Small intestine (tissue), 7 donors: ENCODE results near the gene MRPL39. TPM values are rescaled to one million over a fixed set of nuclear protein-coding genes. Genes with fewer than 3 reads are reported as not detected.

Experiments used
- DNase-seq, 2 donors: peaks; one replicate each; pipeline versions ENCODE4 v3.0.0 to v3.0.0-alpha.2; 2013
- FAIRE-seq: peaks from 2 replicates; lab custom pipeline; 2012; peaks lifted over from hg19 to GRCh38; lab: Jason Lieb, UNC
- H3K27ac ChIP-seq, 3 donors: one replicate each; pipeline ENCODE4 v1.5.1; 2013; ENCODE audit warnings: low read length in 2 of 3, mild to moderate bottlenecking in 2 of 3, control low read depth in 1 of 3, inconsistent platforms in 1 of 3, low read depth in 1 of 3, moderate library complexity in 1 of 3
- H3K27me3 ChIP-seq, 3 donors: one replicate each; pipeline ENCODE4 v1.6.1; 2013; ENCODE audit warnings: low read length in 3 of 3, inconsistent platforms in 1 of 3; ENCODE audit not compliant: control insufficient read depth in 3 of 3, insufficient read depth in 3 of 3
- H3K36me3 ChIP-seq, 3 donors: one replicate each; pipeline ENCODE4 v1.6.1; 2013; ENCODE audit warnings: low read length in 3 of 3, inconsistent platforms in 1 of 3, low read depth in 1 of 3, mild to moderate bottlenecking in 1 of 3, moderate library complexity in 1 of 3; ENCODE audit not compliant: control insufficient read depth in 3 of 3, insufficient read depth in 2 of 3
- H3K4me1 ChIP-seq, 3 donors: one replicate each; pipeline ENCODE4 v1.6.1; 2013; ENCODE audit warnings: low read length in 2 of 3, inconsistent platforms in 1 of 3, low read depth in 1 of 3, mild to moderate bottlenecking in 1 of 3, moderate library complexity in 1 of 3; ENCODE audit not compliant: control insufficient read depth in 3 of 3, insufficient read depth in 2 of 3
- H3K4me3 ChIP-seq, 3 donors: one replicate each; pipeline ENCODE4 v1.5.1; 2013; ENCODE audit warnings: low read length in 3 of 3, control low read depth in 1 of 3, inconsistent platforms in 1 of 3, low read depth in 1 of 3, mild to moderate bottlenecking in 1 of 3, moderate library complexity in 1 of 3
- H3K9me3 ChIP-seq, 2 donors: one replicate each; pipeline ENCODE4 v1.6.1; 2013; ENCODE audit warnings: low read depth in 1 of 2, low read length in 1 of 2; ENCODE audit not compliant: control insufficient read depth in 2 of 2, insufficient read depth in 1 of 2
- WGBS, 3 donors: extraction: QIAGEN DNeasy Blood & Tissue Kit; methylation state at CpG; one replicate each; pipeline ENCODE4 v1.1.7; 2013; 5-methylcytosine and 5-hydroxymethylcytosine counted together
- polyA plus RNA-seq, 4 donors: library from polyadenylated mRNA; stranded (reverse) in 3 of 4; unstranded in 1 of 4; fragments of 200-250 nt in 3 of 4; fragments of 120-200 nt in 1 of 4; gene quantifications; one replicate each; pipeline versions ENCODE4 v1.2.1 to v1.2.3, GENCODE V29; 2013
- donor health status: healthy with polysubstance abuse.
- donor health status: control.
- donor health status: control.
- donor health status: Bipolar disorder and iron deficiency.
- donor health status: healthy.

MRPL39 gene
- polyA plus RNA-seq, 4 donors, result 31.1 to 42.9 (median 31.2) TPM

- 32 to 61% (median 54%) methylated on average over 10 of the region's 10 CpGs for WGBS, 3 donors
- FAIRE-seq, result no peak
- no peaks in the 10 kb centered on the region for H3K9me3 ChIP-seq
- H3K27me3 ChIP-seq, result no peaks in the 10 kb centered on the region
- H3K4me3 ChIP-seq, result peak overlapping the region in 2 of 3 donors; percentile 48 to 79
- DNase-seq, result no peak
- no peaks in the 10 kb centered on the region for H3K36me3 ChIP-seq
- H3K4me1 ChIP-seq, result peaks cover 2 to 6% (median 5%) of the 10 kb centered on the region in 3 donors
- H3K27ac ChIP-seq, result peak overlapping the region in 1 of 3 donors; percentile 56
Measured at GRCh38 chr21:25562660-25563059, 44.6 kb downstream of the MRPL39 start.

GRCh38 chr21:25561668-25562641, 45.3 kb downstream of the MRPL39 start:
- no peaks in the 10 kb centered on the region for H3K9me3 ChIP-seq
- no peaks in the 10 kb centered on the region for H3K36me3 ChIP-seq
- FAIRE-seq (no peak), DNase-seq (peak; percentile 76 to 81)
- H3K27me3 ChIP-seq, result no peaks in the 10 kb centered on the region
- 1 to 2% (median 2%) methylated on average over 59 to 74 of the region's 74 CpGs for WGBS, 3 donors
- H3K27ac ChIP-seq, result peak overlapping the region in 2 of 3 donors; percentile 56 to 74
- H3K4me3 ChIP-seq, result peak overlapping the region; percentile 26 to 79 (median 48)
- peaks cover 2 to 6% (median 5%) of the 10 kb centered on the region in 3 donors for H3K4me1 ChIP-seq

DNA sequence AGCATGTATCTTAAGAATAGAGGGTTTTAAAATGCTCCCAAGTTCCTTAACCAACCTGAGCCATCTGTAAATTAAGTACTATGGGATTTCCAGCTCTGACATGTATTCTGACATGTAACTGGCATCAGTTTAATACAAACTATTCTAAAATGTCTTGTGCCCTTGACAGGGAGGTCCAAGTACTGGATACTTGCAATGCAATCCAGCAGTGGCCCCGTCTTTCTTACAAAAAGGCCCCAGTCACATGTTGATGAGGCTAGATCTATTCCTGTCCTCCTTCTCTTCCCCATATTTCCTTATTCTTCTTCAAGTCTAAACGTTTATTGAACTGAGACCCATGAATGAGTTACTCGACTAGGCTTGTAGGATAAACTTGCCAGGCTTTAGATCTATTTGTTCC, 46.4 kb downstream of the MRPL39 start:
- H3K9me3 ChIP-seq, result no peaks in the 10 kb centered on the region
- FAIRE-seq, result no peak
- 64 to 70% (median 68%) methylated on average over 3 of the region's 3 CpGs for WGBS, 3 donors

DNA sequence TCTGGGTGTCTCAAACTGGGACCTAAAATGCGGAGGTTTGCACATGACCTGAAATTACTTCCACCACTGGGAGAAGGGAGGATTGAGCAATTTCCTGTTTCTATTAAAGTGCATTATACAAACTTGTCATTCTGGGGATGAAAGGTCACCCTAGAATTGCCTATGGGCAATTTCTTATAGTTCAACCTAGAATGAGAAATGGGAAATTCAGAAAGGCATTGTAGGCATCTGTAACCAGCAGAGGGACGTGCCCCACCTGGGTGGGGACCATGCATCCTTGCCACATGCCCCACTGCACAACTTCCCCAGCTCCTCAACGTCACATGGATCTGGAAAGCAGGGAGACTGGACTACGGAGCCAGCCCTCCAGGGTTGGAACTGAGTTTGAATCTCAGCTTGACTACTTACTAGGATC, 47.0 kb downstream of the MRPL39 start:
- 76 to 82% (median 82%) methylated on average over 4 of the region's 4 CpGs for WGBS, 3 donors
- H3K36me3 ChIP-seq, result peaks cover 0 to 2% (median 0%) of the 10 kb centered on the region in 3 donors
- DNase-seq, result peak; percentile 19 to 44
- no peak for FAIRE-seq
- H3K27ac ChIP-seq, result peak overlapping the region in 1 of 3 donors; percentile 36
- H3K4me3 ChIP-seq, result no peak overlapping the region
- H3K9me3 ChIP-seq, result no peaks in the 10 kb centered on the region
- no peaks in the 10 kb centered on the region for H3K27me3 ChIP-seq
- peaks cover 2 to 6% (median 5%) of the 10 kb centered on the region in 3 donors for H3K4me1 ChIP-seq

More for the DNA sequence above, 46.4 kb downstream of the MRPL39 start:
- Histone ChIP-seq H3K4me1 (peaks cover 2 to 6% (median 5%) of the 10 kb centered on the region in 3 donors), H3K4me3 (no peak overlapping the region), H3K36me3 (no peaks in the 10 kb centered on the region), H3K27me3 (no peaks in the 10 kb centered on the region), H3K27ac (no peak overlapping the region)
- no peak for DNase-seq

DNA sequence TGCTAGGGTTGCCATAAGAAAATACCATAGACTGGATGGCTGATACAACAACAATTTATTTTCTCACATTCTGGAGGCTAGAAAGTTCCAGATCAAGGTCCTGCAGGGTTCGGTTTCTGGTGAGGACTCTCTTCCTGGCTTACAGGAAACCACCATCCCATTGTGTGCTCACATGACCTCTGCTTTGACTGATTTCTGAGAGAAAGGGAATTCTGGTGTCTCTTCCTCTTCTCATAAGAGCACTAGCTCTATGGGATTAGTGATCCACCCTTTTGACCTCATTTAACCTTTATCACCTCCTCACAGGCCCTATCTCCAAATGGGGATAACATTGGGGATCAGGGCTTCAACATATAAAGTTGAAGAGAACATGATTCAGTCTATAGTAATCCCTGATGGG, 47.5 kb downstream of the MRPL39 start:
- Histone ChIP-seq H3K27me3 (no peaks in the 10 kb centered on the region), H3K4me3 (no peak overlapping the region), H3K9me3 (no peaks in the 10 kb centered on the region), H3K36me3 (peaks cover 0 to 2% (median 0%) of the 10 kb centered on the region in 3 donors), H3K27ac (no peak overlapping the region), H3K4me1 (peaks cover 2 to 6% (median 5%) of the 10 kb centered on the region in 3 donors)
- 52 to 100% (median 66%) methylated on average over 1 of the region's 1 CpG for WGBS, 3 donors
- DNase-seq (no peak), FAIRE-seq (no peak)

GRCh38 chr21:25558123-25558522, 49.2 kb downstream of the MRPL39 start:
- Histone ChIP-seq H3K36me3 (peaks cover 0 to 2% (median 0%) of the 10 kb centered on the region in 3 donors), H3K27ac (no peak overlapping the region), H3K27me3 (no peaks in the 10 kb centered on the region), H3K4me1 (peaks cover 2 to 6% (median 5%) of the 10 kb centered on the region in 3 donors), H3K9me3 (no peaks in the 10 kb centered on the region), H3K4me3 (no peak overlapping the region)
- DNase-seq (no peak), FAIRE-seq (no peak)
- 81 to 88% (median 86%) methylated on average over 2 of the region's 2 CpGs for WGBS, 3 donors

- Histone ChIP-seq H3K9me3 (no peaks in the 10 kb centered on the region), H3K27me3 (no peaks in the 10 kb centered on the region), H3K36me3 (peaks cover 0 to 2% (median 0%) of the 10 kb centered on the region in 3 donors), H3K4me3 (no peak overlapping the region), H3K4me1 (peaks cover 2 to 6% (median 5%) of the 10 kb centered on the region in 3 donors), H3K27ac (no peak overlapping the region)
- WGBS, 3 donors, result 85 to 97% (median 97%) methylated on average over 1 of the region's 1 CpG
- FAIRE-seq, result no peak
- DNase-seq, result peak; percentile 15 to 17
Measured at GRCh38 chr21:25557180-25557579, 50.1 kb downstream of the MRPL39 start.

GRCh38 chr21:25556091-25556490, 51.2 kb downstream of the MRPL39 start:
- Histone ChIP-seq H3K36me3 (peaks cover 0 to 2% (median 0%) of the 10 kb centered on the region in 3 donors), H3K9me3 (no peaks in the 10 kb centered on the region)
- no peak for FAIRE-seq

More at GRCh38 chr21:25556091-25556490, 51.2 kb downstream of the MRPL39 start:
- Histone ChIP-seq H3K27me3 (no peaks in the 10 kb centered on the region), H3K4me1 (peaks cover 2 to 6% (median 5%) of the 10 kb centered on the region in 3 donors), H3K27ac (no peak overlapping the region), H3K4me3 (no peak overlapping the region)
- DNase-seq, result no peak
